PC-3 (cell line): Measurements from ENCODE around the gene MAPK8.

Experiments used
- CTCF ChIP-seq: fragments of 300-600 bp; sonication (generic); conservative IDR thresholded peaks from 2 replicates; pipeline ENCODE4 v1.5.1; 2017; ENCODE audit warnings: antibody characterized with exemption, low read depth, mild to moderate bottlenecking, low read length
- EZH2 ChIP-seq: fragments of 300-600 bp; sonication (generic); IDR thresholded peaks from one replicate; pipeline ENCODE4 v1.6.1; 2017; ENCODE audit warnings: antibody characterized with exemption, mild to moderate bottlenecking, low read length; ENCODE audit not compliant: unreplicated experiment
- EZH2phosphoT487 ChIP-seq: fragments of 300-600 bp; sonication (generic); IDR thresholded peaks from 2 replicates; pipeline ENCODE4 v1.6.1; 2018; ENCODE audit warnings: mild to moderate bottlenecking, antibody characterized with exemption, low read length, borderline replicate concordance

- TF ChIP-seq EZH2 (no peak), CTCF (no peak), EZH2phosphoT487 (no peak)
These were observed 78.2 kb downstream of the MAPK8 start for GRCh38 chr10:48384699-48384982.
